OCI-LY1 (cell line): ENCODE measurements around the gene SPSB4.

ENCODE experiments used
- H2AFZ ChIP-seq: fragments of 200-600 bp; sonication (generic), shearing (Covaris generic); 2 replicates; pipeline ENCODE4 v1.6.0; 2014; ENCODE audit warnings: antibody characterized with exemption, mild to moderate bottlenecking, low read length
- H3F3A ChIP-seq: fragments of 200-600 bp; sonication (generic), shearing (Covaris generic); 2 replicates; pipeline ENCODE4 v1.6.0; 2014; ENCODE audit warnings: mild to moderate bottlenecking, antibody characterized with exemption, low read length, moderate library complexity; ENCODE audit not compliant: insufficient read depth
- H3K27ac ChIP-seq: fragments of 200-600 bp; sonication (generic); 2 replicates; pipeline ENCODE4 v1.5.1; 2014; ENCODE audit warnings: low read length, mixed run types, mild to moderate bottlenecking, low read depth; ENCODE audit not compliant: poor library complexity, severe bottlenecking
- H3K27me3 ChIP-seq: fragments of 200-600 bp; sonication (generic); 2 replicates; pipeline ENCODE4 v1.6.0; 2014; ENCODE audit warnings: antibody characterized with exemption, mild to moderate bottlenecking, low read length, moderate library complexity; ENCODE audit not compliant: insufficient read depth
- H3K36me3 ChIP-seq: fragments of 200-600 bp; sonication (generic); 2 replicates; pipeline ENCODE4 v1.6.1; 2014; ENCODE audit warnings: mild to moderate bottlenecking, antibody characterized with exemption, low read length, moderate library complexity, mixed read lengths; ENCODE audit not compliant: insufficient read depth
- H3K4me1 ChIP-seq: fragments of 200-600 bp; sonication (generic); 2 replicates; pipeline ENCODE4 v1.5.1; 2014; ENCODE audit warnings: mild to moderate bottlenecking, low read length, moderate library complexity; ENCODE audit not compliant: insufficient read depth, severe bottlenecking
- H3K4me2 ChIP-seq: fragments of 200-600 bp; sonication (generic), shearing (Covaris generic); 2 replicates; pipeline ENCODE4 v1.6.1; 2014; ENCODE audit warnings: low read length
- H3K4me3 ChIP-seq: fragments of 200-600 bp; sonication (generic); 2 replicates; pipeline ENCODE4 v1.5.1; 2014; ENCODE audit warnings: low read length, low read depth, mild to moderate bottlenecking, mixed read lengths; ENCODE audit not compliant: poor library complexity, severe bottlenecking
- H3K79me2 ChIP-seq: fragments of 200-600 bp; shearing (Covaris generic); 2 replicates; pipeline ENCODE4 v1.6.1; 2016; ENCODE audit warnings: mixed run types, low read length, mixed read lengths; ENCODE audit not compliant: insufficient read depth
- H3K9ac ChIP-seq: fragments of 200-600 bp; sonication (generic), shearing (Covaris generic); 2 replicates; pipeline ENCODE4 v1.6.1; 2014; ENCODE audit warnings: mild to moderate bottlenecking, low read length, mixed read lengths
- H3K9me2 ChIP-seq: fragments of 200-600 bp; sonication (generic), shearing (Covaris generic); 2 replicates; pipeline ENCODE4 v1.6.1; 2014; ENCODE audit warnings: low read depth, mild to moderate bottlenecking, low read length, mixed read lengths
- H3K9me3 ChIP-seq: fragments of 200-600 bp; shearing (Covaris generic); 2 replicates; pipeline ENCODE4 v1.6.1; 2014; ENCODE audit warnings: low read length, mixed read lengths
- H4K20me1 ChIP-seq: fragments of 200-600 bp; sonication (generic), shearing (Covaris generic); 2 replicates; pipeline ENCODE4 v1.6.0; 2016; ENCODE audit warnings: mild to moderate bottlenecking, low read length; ENCODE audit not compliant: insufficient read depth
- EZH2 ChIP-seq: fragments of 200-600 bp; sonication (generic), shearing (Covaris generic); IDR thresholded peaks from 2 replicates; pipeline ENCODE4 v1.8.0; 2017; ENCODE audit warnings: borderline replicate concordance, mixed run types, mild to moderate bottlenecking, antibody characterized with exemption, low read length, moderate library complexity, mixed read lengths
- TF ChIP-seq, protein P1 (sequence below): fragments of 200-600 bp; sonication (generic), shearing (Covaris generic); IDR thresholded peaks from 2 replicates; pipeline ENCODE4 v1.5.1; 2017; ENCODE audit warnings: mild to moderate bottlenecking, antibody characterized with exemption, low read length, moderate library complexity, mixed read lengths

The SPSB4 gene

DNA sequence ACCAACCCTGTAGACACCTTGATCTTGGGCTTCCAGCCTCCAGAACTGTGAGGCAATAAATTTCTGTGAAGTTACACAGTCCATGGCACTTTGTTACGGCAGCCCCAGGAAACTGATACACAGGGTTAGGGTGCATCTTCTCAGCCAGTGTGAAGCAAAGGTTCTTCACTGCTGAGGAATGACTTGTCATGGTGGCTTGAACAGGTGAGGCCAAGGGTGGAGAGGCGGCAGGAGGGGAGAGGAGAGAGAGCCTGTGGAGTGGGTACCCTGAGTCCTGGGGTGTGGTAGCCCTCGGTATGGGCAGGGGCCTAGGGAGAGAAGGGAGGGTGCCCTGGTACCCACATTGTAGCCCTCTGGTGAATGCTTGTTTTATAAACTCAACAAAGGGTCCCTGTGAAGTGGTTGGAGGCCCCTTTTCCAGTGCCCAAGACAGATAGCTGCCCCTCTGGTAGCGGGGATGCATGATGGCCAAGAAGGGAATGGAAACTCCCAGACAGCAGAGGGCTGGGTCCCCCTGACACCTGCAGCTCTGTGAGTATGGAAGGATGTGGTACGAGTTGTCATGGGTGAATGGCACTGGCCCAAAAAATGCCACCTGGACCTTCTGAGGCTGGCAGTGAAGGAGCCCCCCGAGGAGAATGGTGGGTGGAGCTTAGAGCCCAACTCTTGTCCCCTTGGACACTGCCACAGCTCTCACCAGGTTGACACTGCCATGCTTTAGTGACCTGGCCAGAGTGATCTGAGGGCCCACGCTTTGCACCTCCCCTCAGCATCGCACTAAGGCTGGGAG lies 49.6 kb downstream of the SPSB4 start:
- no peaks in the 10 kb centered on the region for H3K9me3 ChIP-seq
- H3K27ac ChIP-seq, result no peak overlapping the region
- H3K4me2 ChIP-seq, result no peak overlapping the region
- no peaks in the 10 kb centered on the region for H3K9me2 ChIP-seq
- no peaks in the 10 kb centered on the region for H3F3A ChIP-seq
- no peaks in the 10 kb centered on the region; the same call in 1 of the 2 replicates for H3K27me3 ChIP-seq
- no peak overlapping the region for H3K9ac ChIP-seq
- no peak overlapping the region for H2AFZ ChIP-seq
- no peaks in the 10 kb centered on the region for H3K36me3 ChIP-seq
- H3K4me3 ChIP-seq, result no peak overlapping the region
- no peaks in the 10 kb centered on the region for H3K4me1 ChIP-seq
- H3K79me2 ChIP-seq, result no peaks in the 10 kb centered on the region
- TF ChIP-seq, protein P1, sequence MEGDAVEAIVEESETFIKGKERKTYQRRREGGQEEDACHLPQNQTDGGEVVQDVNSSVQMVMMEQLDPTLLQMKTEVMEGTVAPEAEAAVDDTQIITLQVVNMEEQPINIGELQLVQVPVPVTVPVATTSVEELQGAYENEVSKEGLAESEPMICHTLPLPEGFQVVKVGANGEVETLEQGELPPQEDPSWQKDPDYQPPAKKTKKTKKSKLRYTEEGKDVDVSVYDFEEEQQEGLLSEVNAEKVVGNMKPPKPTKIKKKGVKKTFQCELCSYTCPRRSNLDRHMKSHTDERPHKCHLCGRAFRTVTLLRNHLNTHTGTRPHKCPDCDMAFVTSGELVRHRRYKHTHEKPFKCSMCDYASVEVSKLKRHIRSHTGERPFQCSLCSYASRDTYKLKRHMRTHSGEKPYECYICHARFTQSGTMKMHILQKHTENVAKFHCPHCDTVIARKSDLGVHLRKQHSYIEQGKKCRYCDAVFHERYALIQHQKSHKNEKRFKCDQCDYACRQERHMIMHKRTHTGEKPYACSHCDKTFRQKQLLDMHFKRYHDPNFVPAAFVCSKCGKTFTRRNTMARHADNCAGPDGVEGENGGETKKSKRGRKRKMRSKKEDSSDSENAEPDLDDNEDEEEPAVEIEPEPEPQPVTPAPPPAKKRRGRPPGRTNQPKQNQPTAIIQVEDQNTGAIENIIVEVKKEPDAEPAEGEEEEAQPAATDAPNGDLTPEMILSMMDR, result no peak
- TF ChIP-seq EZH2, result no peak
- H4K20me1 ChIP-seq, result no peaks in the 10 kb centered on the region

GRCh38 chr3:141102372-141102771 lies 51.2 kb downstream of the SPSB4 start:
- no peaks in the 10 kb centered on the region for H4K20me1 ChIP-seq
- no peak overlapping the region for H3K4me3 ChIP-seq
- no peak overlapping the region for H2AFZ ChIP-seq
- H3F3A ChIP-seq, result no peaks in the 10 kb centered on the region
- H3K27ac ChIP-seq, result no peak overlapping the region
- H3K27me3 ChIP-seq, result no peaks in the 10 kb centered on the region; the same call in 1 of the 2 replicates
- H3K4me2 ChIP-seq, result no peak overlapping the region
- no peak overlapping the region for H3K9ac ChIP-seq
- no peaks in the 10 kb centered on the region for H3K9me2 ChIP-seq
- H3K9me3 ChIP-seq, result no peaks in the 10 kb centered on the region
- H3K4me1 ChIP-seq, result no peaks in the 10 kb centered on the region
- TF ChIP-seq EZH2, result no peak
- TF ChIP-seq, protein P1, result no peak
- H3K79me2 ChIP-seq, result no peaks in the 10 kb centered on the region
- H3K36me3 ChIP-seq, result no peaks in the 10 kb centered on the region

DNA sequence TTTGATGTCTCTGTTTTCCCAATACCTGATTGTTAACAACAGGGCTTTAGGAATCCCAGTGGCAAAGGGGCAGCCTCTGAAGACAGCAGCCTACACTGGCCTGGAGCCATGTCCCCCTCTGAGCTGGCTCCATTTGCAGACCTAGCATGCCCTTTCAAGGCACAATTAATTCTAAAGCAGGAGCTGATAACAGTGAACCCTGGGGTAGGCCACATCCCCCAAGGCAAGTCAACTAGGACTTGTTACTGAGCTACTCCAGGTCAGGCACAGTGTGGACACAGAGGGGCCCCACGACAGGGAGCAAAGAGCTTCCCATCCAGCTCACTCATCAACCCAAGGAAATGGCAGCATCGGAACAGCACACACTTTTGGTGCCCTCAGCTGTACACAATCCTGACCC lies 51.9 kb downstream of the SPSB4 start:
- no peaks in the 10 kb centered on the region for H3K9me2 ChIP-seq
- no peaks in the 10 kb centered on the region; the same call in 1 of the 2 replicates for H3K27me3 ChIP-seq
- H3K9me3 ChIP-seq, result no peaks in the 10 kb centered on the region
- no peaks in the 10 kb centered on the region for H3K36me3 ChIP-seq
- H3K4me3 ChIP-seq, result no peak overlapping the region
- H4K20me1 ChIP-seq, result no peaks in the 10 kb centered on the region
- TF ChIP-seq, protein P1, result no peak
- no peak for TF ChIP-seq EZH2
- H3K4me1 ChIP-seq, result no peaks in the 10 kb centered on the region
- H3K27ac ChIP-seq, result no peak overlapping the region
- no peak overlapping the region for H3K9ac ChIP-seq
- H2AFZ ChIP-seq, result no peak overlapping the region
- H3K4me2 ChIP-seq, result no peak overlapping the region
- no peaks in the 10 kb centered on the region for H3K79me2 ChIP-seq
- no peaks in the 10 kb centered on the region for H3F3A ChIP-seq
